AG04449 (cell line): ENCODE data around the gene ZEB2.

Experiments used
- CTCF ChIA-PET: fragments of 350-600 bp; formaldehyde crosslinking; extraction: SDS; loops from one replicate; lab custom pipeline; 2021; ENCODE audit warnings: antibody characterized with exemption; lab: Yijun Ruan, JAX
- POLR2A ChIA-PET: fragments of 400-600, 350-600 bp; formaldehyde crosslinking; extraction: SDS; loops from one replicate; lab custom pipeline; 2020; ENCODE audit warnings: antibody characterized with exemption, inconsistent platforms; lab: Yijun Ruan, JAX
- DNase-seq: peaks from one replicate; pipeline ENCODE4 v3.0.0-alpha.2; 2010; ENCODE audit warnings: low read depth, low spot score
- H3K4me3 ChIP-seq: 2 replicates; pipeline ENCODE4 v1.5.1; 2011; ENCODE audit warnings: low read depth, mild to moderate bottlenecking, control low read depth, low read length
- CTCF ChIP-seq: IDR thresholded peaks from one replicate; pipeline ENCODE4 v1.5.1; 2011; ENCODE audit warnings: mild to moderate bottlenecking, moderate library complexity, low read length, control low read depth, inconsistent platforms; ENCODE audit not compliant: insufficient read depth; ENCODE audit errors: missing control alignments

Gene ZEB2

GRCh38 chr2:144505245-144505831 lies 14.6 kb downstream of the ZEB2 start:
- ChIA-PET POLR2A (no interaction called here), CTCF (no interaction called here)
- H3K4me3 ChIP-seq = no peak overlapping the region
- TF ChIP-seq CTCF = no peak
- DNase-seq = no peak

GRCh38 chr2:144504218-144504641 lies 15.7 kb downstream of the ZEB2 start:
- ChIA-PET POLR2A (no interaction called here), CTCF (interaction anchor here (1.4 kb wide), 1 partner anchor 1225 kb away, joined by 3 read pairs; no protein-coding TSS in a partner anchor)
- no peak for TF ChIP-seq CTCF
- DNase-seq = no peak
- no peak overlapping the region for H3K4me3 ChIP-seq

- H3K4me3 ChIP-seq = no peak overlapping the region
- ChIA-PET POLR2A (no interaction called here), CTCF (interaction anchor here (1.1 to 1.4 kb wide), 2 partner anchors 11 to 1226 kb away, joined by 3 to 4 read pairs; no protein-coding TSS in a partner anchor)
- no peak for DNase-seq
- TF ChIP-seq CTCF = no peak
Observed at GRCh38 chr2:144503242-144503641, 16.7 kb downstream of the ZEB2 start.

GRCh38 chr2:144502369-144502768 lies 17.6 kb downstream of the ZEB2 start:
- H3K4me3 ChIP-seq = no peak overlapping the region
- TF ChIP-seq CTCF = no peak
- DNase-seq = no peak
- CTCF ChIA-PET = interaction anchor here (0.9 kb wide), 1 partner anchor 12 kb away, joined by 3 read pairs; no protein-coding TSS in a partner anchor
- POLR2A ChIA-PET = no interaction called here

- POLR2A ChIA-PET = no interaction called here
- no peak overlapping the region for H3K4me3 ChIP-seq
- no peak for TF ChIP-seq CTCF
- CTCF ChIA-PET = interaction anchor here (0.9 kb wide), 1 partner anchor 11 kb away, joined by 3 read pairs; no protein-coding TSS in a partner anchor
- DNase-seq = no peak
Observed at GRCh38 chr2:144501627-144502026, 18.3 kb downstream of the ZEB2 start.

GRCh38 chr2:144501118-144501517 lies 18.8 kb downstream of the ZEB2 start:
- no peak for DNase-seq
- TF ChIP-seq CTCF = no peak
- no peak overlapping the region for H3K4me3 ChIP-seq
- POLR2A ChIA-PET = no interaction called here
- CTCF ChIA-PET = interaction anchor here (0.9 kb wide), 1 partner anchor 10 kb away, joined by 3 read pairs; no protein-coding TSS in a partner anchor
